ENCODE data around the gene HIGD1B.

Gene HIGD1B

GRCh38 chr17:44878627-44879221, 31.0 kb downstream of the HIGD1B start:
- no peak for DNase-seq (ENCODE audit: low read depth)

GRCh38 chr17:44879376-44879775, 31.7 kb downstream of the HIGD1B start:
- DNase-seq (ENCODE audit: low read depth): no peak

- no peak for DNase-seq (ENCODE audit: low read depth)
These were observed 32.4 kb downstream of the HIGD1B start for GRCh38 chr17:44880062-44880461.

DNA sequence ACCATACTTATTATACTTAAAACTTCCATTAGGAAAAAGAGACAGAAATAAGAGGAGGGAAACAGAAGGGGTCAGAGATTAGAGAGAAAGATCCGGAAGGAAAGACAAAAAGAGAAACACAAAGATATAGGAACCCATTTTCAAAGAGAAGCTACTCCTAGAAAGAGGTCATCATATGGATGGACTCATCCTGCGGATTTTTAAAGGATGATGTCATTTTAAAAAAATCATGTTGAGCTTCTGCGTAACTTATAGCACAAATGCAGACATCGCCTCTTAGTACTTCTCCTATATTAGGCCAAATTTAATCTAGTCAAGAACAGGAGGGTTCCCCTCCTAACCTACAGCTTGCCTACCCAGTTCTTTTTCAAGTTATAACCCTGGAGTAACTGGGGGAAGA, 33.5 kb downstream of the HIGD1B start:
- DNase-seq (ENCODE audit: low read depth): no peak

DNA sequence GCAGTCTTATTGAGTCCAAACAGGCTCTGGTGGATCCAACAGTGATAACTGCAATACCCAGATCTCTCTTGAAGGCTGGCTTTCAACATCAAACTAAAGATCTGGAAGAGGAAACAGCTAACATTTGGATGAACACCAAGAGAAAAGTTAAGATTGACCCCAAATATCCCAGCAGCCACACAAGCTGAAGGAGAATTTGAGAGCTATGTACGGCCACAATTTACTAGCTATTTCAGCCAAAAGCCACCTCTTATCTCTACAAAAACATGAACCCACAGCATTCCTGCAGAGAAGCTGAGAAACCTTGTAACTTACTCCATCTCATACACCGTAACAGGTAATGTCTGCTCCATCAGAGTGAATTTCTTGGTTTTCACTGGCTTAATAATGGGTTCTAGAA, 37.3 kb downstream of the HIGD1B start:
- no peak for DNase-seq (ENCODE audit: low read depth)

DNA sequence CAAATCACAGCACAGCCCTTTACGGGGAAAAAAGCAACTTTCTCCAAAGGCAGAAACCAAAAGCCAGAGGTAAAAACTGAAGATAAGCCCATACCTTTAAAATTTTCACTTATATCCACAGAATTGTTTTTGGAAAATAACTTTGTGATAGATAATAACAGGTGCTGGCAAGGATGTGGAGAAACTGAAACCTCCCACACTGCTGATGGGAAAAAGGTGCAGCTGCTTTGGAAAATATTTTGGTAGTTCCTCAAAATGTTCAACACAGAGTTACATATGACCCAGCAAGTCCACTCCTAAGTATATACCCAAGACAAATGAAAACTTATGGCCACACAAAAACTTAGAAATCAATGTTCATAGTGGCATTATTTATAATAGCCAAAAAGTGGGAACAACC, 39.3 kb downstream of the HIGD1B start:
- no peak for DNase-seq (ENCODE audit: low read depth)

DNA sequence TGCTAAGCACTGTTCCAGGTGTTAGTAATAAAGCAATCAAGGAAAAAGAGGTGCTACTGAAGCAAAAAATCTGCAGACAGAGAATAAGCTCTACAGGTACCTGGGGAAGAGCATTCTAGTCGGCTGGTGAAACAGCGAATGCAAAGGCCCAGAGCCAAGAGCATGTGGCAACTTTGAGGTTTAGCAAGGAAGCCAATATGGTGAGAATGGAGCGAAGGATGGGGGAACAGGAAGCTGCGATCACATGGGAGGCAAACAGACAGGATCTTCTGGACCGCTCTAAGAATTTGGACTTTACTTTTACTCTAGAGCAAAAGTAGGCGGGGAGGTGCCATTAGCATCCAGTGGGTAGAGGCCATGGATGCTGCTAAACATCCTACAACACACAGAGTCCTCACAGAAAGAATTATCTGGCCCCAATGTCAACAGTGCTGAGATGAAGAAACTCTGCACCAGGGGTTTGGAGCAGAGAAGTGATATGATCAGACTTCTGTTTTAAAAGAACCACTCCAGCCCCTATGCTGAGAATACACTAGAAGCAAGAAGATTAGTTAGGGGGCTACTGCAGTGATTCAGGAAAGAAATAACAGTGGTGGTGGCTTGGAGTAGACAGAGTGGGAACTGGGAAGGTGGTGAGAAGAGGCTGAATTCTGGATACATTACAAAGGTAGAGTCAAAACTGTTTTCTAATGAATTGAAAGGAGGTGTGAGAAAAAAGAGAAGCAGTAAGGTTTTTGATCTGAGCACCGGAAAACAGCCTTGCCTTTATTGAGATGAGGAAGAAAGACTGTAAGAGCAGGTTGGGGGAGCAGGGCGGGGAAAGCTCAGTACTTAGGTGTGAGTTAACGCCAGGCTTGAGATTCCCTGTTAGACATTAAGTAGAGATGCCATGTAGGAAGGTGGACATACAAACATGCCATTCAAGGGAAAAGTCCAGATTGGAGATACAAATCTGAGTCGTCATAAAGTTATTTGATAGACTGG, 40.6 kb downstream of the HIGD1B start:
- no peak for DNase-seq (ENCODE audit: low read depth)

GRCh38 chr17:44889003-44889402, 41.3 kb downstream of the HIGD1B start:
- no peak for DNase-seq (ENCODE audit: low read depth)

- no peak for DNase-seq (ENCODE audit: low read depth)
These were observed 44.6 kb downstream of the HIGD1B start for GRCh38 chr17:44892250-44892649.

- DNase-seq (ENCODE audit: low read depth): no peak
These were observed 47.0 kb downstream of the HIGD1B start for GRCh38 chr17:44894642-44895041.

DNA sequence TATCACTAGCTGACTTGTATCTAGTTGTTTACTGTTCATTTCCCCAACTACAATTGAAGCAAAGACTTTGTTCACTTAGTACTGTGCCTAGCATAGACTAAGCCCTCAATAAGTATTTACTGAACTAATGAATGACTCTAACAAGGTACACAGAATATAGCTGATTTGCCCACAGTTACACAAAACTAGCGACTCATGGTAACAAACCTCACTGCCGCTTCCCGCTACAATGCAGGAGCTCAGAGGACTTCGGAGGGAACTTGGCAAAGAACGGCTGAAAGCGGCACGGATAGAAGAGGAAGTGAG, 51.0 kb downstream of the HIGD1B start:
- DNase-seq (ENCODE audit: low read depth): no peak

DNA sequence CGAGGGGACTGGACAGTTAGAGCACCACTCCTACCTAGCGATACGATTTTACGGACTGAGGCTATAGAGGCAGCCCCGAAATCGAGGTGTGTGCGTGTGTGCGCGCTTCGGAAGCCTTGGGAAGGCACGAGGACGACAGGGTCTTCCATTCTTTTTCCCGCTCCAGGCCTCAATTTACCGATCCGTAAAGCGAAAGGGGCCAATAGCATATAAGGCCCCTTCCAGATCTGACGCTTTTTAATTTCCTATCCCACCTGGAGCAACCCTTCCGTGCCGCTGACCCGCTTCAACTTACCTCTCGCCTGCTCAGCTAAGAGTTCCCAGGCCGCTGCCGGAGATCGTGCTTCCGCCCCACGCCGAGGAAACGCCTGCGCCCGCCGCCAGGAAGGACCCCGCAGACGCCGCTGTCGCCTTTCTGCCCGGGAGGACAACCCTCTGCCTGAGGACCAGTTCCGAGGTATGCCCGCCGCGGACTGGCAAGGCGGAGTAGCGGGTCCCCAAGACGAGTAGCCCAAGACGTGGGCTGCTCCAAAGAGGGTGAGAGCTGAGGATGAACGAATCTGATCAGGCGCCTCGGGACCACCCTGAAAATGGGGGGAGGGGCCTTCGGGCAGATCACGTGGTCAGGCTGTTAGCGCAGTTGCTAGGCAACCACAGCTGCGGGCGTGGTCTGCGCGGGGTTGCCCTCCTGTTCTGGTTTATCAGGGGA, 51.5 kb downstream of the HIGD1B start, which contains the start of gene EFTUD2:
TSS of gene EFTUD2 (minus strand) at position 372 of the 709 bp plus-strand sequence. CDS start 4,924 bp downstream, outside the sequence.
- DNase-seq (ENCODE audit: low read depth): peak; percentile 88
